ENCODE results near the gene PLEKHA5.

PLEKHA5 gene

DNA sequence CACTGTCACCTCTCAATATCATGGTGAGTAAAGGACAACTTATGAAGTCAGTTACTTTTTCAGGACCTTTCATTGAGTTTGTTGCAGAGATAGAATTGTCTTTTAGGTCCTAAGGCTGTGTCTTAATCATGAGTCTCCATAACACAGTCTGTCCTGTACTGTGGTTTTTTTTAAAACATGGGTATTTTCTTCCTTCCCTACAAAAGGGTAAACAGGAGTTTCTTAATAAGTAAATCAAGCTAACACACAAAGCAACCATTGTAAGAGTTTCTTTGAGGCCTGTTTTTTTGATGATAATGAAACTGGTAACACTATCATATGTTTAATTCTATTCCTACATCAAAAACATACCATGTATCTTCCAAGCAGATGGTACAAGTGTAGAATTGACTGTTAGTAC is 101.4 kb downstream of the PLEKHA5 start:
- DNase-seq (ENCODE audit: low read depth) = no peak

GRCh38 chr12:19234171-19234704 is 104.7 kb downstream of the PLEKHA5 start:
- DNase-seq (ENCODE audit: low read depth) = no peak

- DNase-seq (ENCODE audit: low read depth) = no peak
These were observed 105.7 kb downstream of the PLEKHA5 start for GRCh38 chr12:19234981-19235871.

GRCh38 chr12:19236656-19237055 is 107.1 kb downstream of the PLEKHA5 start:
- DNase-seq (ENCODE audit: low read depth) = no peak

GRCh38 chr12:19238540-19238939 is 109.0 kb downstream of the PLEKHA5 start:
- DNase-seq (ENCODE audit: low read depth) = no peak

DNA sequence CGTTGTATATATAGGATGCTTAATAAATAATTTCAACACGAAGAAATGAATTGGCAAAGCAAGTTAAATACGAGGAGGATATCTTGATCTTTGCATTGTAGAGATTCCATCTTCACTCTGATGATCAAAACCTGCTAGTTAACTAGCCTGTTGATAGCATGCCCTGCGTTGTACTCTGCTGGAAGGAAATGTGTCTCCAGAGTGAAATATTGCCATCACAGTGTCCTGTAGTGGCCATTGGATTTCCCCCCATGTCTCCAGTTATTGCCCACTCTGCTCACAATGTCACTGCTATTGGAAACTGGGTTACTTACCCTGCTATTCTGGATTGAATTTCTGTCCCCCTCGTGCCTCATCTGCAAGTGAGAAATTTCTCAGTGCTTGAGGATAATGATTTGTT is 109.6 kb downstream of the PLEKHA5 start:
- no peak for DNase-seq (ENCODE audit: low read depth)

DNA sequence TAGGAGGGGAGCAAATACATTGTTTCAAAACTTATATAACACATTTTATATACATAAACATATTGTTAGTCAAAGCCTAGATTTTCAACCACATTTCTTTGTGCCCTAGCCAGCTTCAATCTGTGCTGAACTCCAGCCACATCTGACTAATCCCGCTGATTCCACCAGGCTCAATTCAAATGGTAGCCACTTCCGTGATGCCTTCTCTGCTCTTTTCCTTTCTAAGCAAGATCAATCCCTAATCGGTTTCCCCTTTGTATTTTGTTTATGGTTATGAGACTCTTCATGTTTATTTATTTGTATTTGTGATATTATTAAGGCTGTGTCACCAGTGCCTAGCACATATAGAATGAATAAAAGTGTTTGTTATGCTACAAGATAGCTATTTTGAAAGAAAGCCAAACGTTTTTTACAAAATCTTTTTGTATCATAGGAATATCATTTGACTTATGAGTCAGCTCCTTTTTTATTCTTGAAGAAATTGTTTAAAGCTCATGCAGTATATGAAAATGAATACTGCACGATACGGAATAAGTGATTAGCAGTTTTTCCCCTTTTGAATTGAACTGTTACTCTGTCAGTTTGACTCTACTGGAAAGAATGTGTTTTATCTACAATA is 110.2 kb downstream of the PLEKHA5 start:
- DNase-seq (ENCODE audit: low read depth) = no peak

- no peak for DNase-seq (ENCODE audit: low read depth)
These were observed 113.0 kb downstream of the PLEKHA5 start for GRCh38 chr12:19242581-19242980.

DNA sequence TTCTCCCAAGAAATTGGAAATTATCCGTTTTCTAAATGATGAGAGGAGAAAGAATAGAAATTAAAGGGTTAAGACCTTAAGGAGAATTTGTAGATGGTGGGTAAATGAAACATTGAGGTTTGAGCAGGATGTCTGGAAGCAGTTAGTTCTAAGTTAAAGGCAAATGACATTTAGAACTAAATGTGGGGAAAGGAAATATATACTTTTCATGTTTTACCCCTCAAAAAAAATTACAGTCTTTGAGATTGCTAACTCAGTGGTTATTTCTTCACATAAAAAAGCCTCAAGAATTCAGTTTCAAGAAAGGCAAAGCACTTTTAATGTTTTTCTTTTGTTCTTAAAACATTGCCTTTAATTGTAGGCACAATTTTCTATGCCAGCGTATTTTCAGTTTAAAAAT is 114.0 kb downstream of the PLEKHA5 start:
- no peak for DNase-seq (ENCODE audit: low read depth)

GRCh38 chr12:19244312-19244711 is 114.8 kb downstream of the PLEKHA5 start:
- no peak for DNase-seq (ENCODE audit: low read depth)

- DNase-seq (ENCODE audit: low read depth) = no peak
These were observed 115.6 kb downstream of the PLEKHA5 start for GRCh38 chr12:19245106-19245505.

DNA sequence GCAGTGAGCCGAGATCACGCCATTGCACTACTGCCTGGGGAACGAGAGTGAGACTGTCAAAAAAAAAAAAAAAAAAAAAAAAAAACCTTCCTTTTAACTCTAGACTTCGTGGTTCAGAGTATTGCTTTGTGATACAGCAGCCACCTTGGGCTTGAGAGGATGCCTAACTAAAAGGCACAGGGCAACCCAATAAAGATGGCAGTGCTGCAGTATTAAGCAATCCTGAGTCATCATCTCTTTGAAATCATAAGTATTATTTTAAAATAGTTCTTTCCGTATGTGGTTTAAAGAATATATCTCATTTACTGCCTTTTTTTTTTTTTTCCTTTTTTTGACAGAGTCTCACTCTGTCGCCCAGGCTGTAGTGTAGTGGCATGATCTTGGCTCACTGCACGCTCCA is 116.1 kb downstream of the PLEKHA5 start:
- no peak for DNase-seq (ENCODE audit: low read depth)

- DNase-seq (ENCODE audit: low read depth) = no peak
These were observed 117.4 kb downstream of the PLEKHA5 start for GRCh38 chr12:19246933-19247332.

DNA sequence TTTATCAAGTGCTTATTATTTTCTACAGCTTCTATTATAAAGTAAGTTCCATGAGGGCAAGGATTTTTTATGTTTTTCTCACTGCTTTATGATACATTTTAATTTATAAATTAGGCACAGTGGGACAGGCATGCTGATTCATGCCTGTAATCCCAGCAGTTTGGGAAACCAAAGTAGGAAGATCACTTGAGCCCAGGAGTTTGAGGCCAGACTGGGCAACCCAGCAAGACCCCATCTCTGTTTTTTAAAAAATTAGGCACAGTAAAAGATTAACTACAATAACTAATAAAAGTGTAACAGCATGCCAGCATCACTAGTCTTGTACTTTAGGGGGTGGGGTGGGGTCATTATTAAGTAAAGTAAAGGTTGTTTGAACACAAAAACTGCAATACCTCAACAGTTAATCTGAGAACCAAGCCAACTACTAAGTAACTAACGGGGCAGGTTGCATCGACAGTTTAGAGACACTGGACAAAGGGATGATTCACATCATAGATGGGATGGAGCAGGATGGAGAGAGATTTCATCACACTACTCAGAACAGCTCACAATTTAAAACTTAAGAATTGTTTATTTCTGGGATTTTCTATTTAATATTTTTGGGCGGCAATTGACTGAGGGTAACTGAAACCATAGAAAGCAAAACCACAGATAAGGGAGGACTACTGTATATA is 119.5 kb downstream of the PLEKHA5 start:
- DNase-seq (ENCODE audit: low read depth) = no peak

- no peak for DNase-seq (ENCODE audit: low read depth)
These were observed 122.1 kb downstream of the PLEKHA5 start for GRCh38 chr12:19251481-19252132.

DNA sequence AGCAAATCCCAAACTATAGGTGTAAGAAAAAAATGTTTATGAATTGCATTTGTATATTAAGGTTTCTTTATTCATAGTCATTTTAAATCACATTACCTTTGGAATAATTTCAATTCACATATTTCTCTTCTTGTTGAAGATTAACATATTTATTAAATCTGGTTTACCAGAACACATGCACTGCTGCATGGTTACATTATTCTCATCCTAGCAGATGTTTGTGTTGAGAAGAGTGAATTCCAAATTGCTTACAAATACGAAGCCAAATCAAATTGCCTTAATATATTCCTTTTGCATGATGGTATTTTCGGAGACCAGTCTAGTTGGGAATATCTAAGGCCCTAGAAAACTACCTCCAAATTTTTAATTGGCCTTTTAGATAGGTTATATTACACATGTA is 130.6 kb downstream of the PLEKHA5 start:
- DNase-seq (ENCODE audit: low read depth) = no peak

- no peak for DNase-seq (ENCODE audit: low read depth)
These were observed 132.2 kb downstream of the PLEKHA5 start for GRCh38 chr12:19261773-19262172.

- no peak for DNase-seq (ENCODE audit: low read depth)
These were observed 134.1 kb downstream of the PLEKHA5 start for GRCh38 chr12:19263672-19264071.

- peak; percentile 64 for DNase-seq (ENCODE audit: low read depth)
These were observed 144.2 kb downstream of the PLEKHA5 start for GRCh38 chr12:19273482-19274330.

- no peak for DNase-seq (ENCODE audit: low read depth)
These were observed 147.2 kb downstream of the PLEKHA5 start for GRCh38 chr12:19276767-19277166.

DNA sequence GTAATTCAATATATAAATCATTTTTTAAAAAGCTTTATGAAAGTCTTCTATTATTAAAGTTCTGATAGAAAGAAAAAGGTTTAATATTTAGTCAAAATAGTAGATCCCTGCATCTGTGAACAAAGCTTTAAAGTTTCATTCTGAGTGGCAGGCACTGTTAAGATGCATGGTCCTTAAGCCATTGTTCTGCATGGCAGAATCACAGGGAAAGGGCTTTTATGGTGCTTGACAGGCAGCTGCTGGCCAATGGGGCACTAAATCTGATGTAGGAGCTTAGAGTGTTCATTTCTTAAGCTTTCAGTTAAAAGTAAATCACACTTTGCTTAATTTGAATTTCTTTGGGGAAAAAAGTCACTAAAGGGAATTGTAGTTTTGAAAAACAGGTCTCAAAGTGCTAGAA is 148.2 kb downstream of the PLEKHA5 start:
- no peak for DNase-seq (ENCODE audit: low read depth)

Data from T-helper 22 cell (primary cell).